GM12875 (cell line): ENCODE results near the gene FUZ.

ENCODE experiments used
- H3K4me3 ChIP-seq: one replicate; pipeline ENCODE4 v1.5.1; 2011; ENCODE audit warnings: low read depth, low read length, control low read depth
- TF ChIP-seq, protein P1 (sequence below): IDR thresholded peaks from 2 replicates; pipeline ENCODE4 v1.5.1; 2011; ENCODE audit warnings: low read depth, mild to moderate bottlenecking, control low read depth, inconsistent platforms, low read length, moderate library complexity, borderline replicate concordance; ENCODE audit not compliant: insufficient read depth

Gene FUZ

DNA sequence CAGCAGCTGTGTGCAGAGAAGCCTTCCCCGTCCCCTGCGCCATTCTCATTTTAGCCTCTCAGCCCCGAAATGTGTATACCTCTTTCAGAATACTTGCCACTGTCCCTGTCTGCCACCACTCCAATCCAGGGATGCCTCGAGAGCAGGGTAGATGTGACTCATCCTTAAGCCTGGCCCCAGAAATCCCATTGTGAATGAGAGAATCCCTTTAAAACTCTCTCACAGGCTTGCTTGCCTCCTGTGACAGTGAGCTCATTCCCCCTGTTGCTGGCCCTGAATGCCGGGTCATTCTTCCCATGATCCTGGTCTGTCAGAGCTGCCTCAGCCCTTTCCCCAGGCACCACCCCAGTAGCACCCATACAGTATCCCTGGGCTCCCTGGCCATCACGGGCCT, 36.7 kb downstream of the FUZ start:
- no peak overlapping the region for H3K4me3 ChIP-seq
- TF ChIP-seq, protein P1, sequence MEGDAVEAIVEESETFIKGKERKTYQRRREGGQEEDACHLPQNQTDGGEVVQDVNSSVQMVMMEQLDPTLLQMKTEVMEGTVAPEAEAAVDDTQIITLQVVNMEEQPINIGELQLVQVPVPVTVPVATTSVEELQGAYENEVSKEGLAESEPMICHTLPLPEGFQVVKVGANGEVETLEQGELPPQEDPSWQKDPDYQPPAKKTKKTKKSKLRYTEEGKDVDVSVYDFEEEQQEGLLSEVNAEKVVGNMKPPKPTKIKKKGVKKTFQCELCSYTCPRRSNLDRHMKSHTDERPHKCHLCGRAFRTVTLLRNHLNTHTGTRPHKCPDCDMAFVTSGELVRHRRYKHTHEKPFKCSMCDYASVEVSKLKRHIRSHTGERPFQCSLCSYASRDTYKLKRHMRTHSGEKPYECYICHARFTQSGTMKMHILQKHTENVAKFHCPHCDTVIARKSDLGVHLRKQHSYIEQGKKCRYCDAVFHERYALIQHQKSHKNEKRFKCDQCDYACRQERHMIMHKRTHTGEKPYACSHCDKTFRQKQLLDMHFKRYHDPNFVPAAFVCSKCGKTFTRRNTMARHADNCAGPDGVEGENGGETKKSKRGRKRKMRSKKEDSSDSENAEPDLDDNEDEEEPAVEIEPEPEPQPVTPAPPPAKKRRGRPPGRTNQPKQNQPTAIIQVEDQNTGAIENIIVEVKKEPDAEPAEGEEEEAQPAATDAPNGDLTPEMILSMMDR = no peak

DNA sequence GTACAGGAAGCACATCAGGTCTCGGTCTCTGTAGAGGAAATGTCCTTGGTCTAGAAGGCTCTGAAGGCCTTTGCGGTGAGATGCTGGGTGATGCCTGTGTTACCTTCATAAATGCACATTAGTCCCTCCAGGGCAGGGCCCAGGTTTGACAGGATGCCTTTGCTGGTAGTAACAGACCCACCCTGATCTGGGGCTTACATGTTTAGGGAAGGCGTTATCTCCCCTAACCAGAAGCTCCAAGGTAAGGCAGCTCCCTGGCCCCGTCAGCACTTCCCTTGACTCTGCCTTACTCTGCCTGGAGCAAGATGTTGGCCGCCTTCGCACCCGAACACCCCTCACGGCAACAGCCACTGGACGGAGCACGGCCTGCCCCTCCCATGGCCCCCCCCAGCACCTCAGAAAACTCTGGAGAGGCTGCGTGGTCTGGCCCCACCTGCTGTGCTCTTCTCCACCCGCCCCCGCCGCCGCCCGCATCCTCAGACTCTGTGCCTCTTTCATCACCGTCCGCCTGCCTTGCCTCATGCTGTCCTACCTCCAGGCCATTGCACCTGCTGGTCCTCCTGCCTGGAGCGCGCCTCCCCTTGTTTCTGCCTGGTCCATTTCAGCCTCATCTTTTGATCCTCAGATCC, 37.2 kb downstream of the FUZ start:
- TF ChIP-seq, protein P1 = no peak
- no peak overlapping the region for H3K4me3 ChIP-seq

DNA sequence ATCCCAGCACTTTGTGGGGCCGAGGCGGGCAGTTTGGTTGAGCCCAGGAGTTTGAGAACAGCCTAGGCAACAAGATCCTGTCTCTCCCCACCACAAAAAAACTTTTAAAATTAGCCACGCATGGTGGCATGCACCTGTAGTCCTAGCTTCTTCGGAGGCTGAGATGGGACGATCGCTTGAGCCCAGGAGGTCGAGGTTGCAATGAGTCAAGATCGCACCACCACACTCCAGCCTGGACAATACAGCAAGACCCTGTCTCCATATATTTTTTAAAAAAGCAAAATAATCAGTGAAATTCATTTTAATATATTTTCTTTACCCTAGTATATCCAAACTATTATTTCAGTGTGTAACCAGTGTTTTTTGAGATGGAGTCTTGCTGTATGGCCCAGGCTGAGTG, 38.1 kb downstream of the FUZ start:
- TF ChIP-seq, protein P1 = no peak
- H3K4me3 ChIP-seq = no peak overlapping the region

DNA sequence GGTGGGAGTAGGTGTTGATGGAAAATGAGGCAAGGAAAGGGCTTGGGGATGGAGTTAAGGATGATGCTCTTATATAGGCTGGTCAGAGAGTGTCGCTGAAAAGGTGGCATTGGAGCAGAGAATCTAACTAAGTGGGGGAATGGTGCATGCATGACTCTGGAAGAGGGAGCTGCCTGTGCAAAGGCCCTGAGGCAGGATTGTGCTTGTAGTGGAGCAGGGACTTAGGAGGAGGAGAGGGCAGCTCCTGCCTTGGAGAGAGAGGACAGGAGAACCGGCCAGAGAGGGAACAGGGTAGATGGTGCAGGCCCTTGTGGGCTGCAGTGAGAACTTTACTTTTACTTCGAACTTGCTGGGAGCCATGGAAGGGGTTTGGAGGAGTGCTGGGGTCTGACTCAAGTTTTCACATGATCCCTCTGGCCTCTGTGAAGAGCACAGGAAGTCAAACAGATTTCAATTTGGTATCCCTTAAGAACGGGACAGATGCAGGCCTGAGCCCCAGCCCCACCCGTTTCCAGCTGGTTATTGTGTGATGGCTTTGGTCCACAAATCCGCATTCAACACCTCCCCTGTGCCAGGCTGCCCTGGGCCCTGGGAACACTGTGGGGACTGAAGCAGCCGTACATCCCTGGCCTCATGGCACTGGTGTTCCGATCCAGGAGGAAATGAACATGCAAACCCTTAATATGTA, 39.3 kb downstream of the FUZ start:
- no peak overlapping the region for H3K4me3 ChIP-seq
- TF ChIP-seq, protein P1 = no peak

DNA sequence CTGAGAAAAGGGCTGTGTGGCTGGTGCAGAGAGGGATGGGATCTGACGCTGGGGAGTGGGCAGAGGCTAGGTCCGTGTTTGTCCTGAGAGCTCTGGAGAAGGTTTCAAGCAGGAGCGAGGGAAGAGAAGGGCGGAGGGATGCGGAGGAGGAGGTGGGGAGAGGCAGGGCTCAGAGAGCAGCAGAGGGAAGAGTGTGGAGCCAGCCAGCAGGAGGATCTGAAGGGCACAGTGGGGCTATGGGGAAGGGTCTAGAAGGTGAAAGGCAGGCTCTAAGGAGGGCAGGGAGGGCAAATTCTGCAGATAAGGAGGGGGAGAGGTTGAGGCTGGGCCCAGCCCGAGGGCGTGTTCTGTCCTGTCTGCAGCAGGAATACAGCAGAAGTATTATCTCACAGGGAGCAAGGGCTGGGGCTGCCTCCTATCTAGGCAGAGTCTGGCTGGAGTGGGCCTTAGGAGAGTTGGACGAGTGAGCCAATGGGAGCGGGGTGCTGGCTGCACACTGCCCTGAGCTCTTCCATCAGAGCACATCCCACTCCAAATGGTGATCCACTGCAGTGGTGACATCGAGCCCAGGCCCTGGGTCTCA, 40.2 kb downstream of the FUZ start:
- TF ChIP-seq, protein P1 = no peak
- H3K4me3 ChIP-seq = no peak overlapping the region

DNA sequence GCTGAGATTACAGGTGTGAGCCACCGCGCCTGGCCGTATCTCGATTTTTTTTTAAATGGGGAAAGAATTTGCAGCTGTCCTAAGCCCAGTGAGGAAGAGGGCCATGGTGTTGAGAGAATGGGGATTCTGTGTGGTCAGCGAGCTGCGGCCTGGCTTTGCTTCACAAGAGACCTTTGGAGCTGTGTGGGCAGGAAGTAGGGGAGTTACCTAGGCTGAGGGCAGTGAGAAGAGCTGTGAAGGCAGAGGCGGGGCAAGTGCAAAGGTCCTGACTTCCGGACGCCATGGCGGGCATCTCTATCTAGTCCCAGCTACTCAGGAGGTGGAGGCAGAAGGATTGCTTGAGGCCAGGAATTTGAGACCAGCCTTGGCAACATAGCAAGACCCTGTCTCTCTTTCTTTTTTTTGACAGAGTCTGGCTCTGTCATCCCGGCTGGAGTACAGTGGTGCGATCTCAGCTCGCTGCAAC, 41.4 kb downstream of the FUZ start:
- TF ChIP-seq, protein P1 = no peak

DNA sequence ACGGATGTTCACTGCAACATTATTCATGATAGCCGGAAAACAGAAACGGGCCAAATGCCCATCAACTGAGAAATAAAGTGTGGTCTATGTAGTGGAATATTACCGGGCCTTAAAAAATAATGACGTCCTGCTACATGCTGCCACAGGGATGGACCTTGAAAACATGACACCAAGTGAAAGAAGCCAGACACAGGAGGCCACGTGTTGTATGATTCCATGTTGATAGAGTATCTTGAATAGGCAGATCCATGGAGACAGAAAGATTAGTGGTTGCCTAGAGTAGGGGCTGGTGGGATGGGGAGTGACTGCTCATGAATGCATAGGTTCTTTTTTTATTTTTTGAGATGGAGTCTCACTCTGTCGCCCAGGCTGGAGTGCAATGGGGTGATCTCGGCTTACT, 42.6 kb downstream of the FUZ start:
- H3K4me3 ChIP-seq = no peak overlapping the region
- TF ChIP-seq, protein P1 = no peak

More for the DNA sequence above, 41.4 kb downstream of the FUZ start:
- no peak overlapping the region for H3K4me3 ChIP-seq
